ENCODE measurements around the gene HRK. TPM values are rescaled to one million over a fixed set of nuclear protein-coding genes. Genes with fewer than 3 reads are reported as not detected.

The HRK gene
- total and polyA plus RNA-seq, 4 donors: 0.14 TPM; not detected in 3

- Histone ChIP-seq H3K9ac (ENCODE audit: low read depth in 1 of 2, low read length in 2 of 2) (no peak overlapping the region), H3K27ac (ENCODE audit: low read depth in 1 of 2, low read length in 2 of 2) (no peak overlapping the region), H3K4me3 (ENCODE audit: low read depth in 1 of 3, low read length in 3 of 3) (no peak overlapping the region), H3K27me3 (ENCODE audit: control insufficient read depth in 4 of 4, insufficient read depth in 4 of 4, low read length in 3 of 4) (no peaks in the 10 kb centered on the region), H3K4me1 (ENCODE audit: control insufficient read depth in 4 of 4, insufficient read depth in 4 of 4, low read length in 3 of 4) (peaks cover under 1 to 14% (median 8%) of the 10 kb centered on the region in 4 donors), H3K9me3 (ENCODE audit: control insufficient read depth in 4 of 4, low read length in 3 of 4) (no peaks in the 10 kb centered on the region), H3K36me3 (ENCODE audit: control insufficient read depth in 4 of 4, insufficient read depth in 3 of 4, low read depth in 1 of 4, low read length in 3 of 4) (peaks cover 0 to 2% (median 0%) of the 10 kb centered on the region in 4 donors)
- DNase-seq (ENCODE audit: low spot score): peak; percentile 35
- 73% methylated on average over 5 of the region's 5 CpGs for WGBS
- TF ChIP-seq FOXA1 (IDR thresholded peaks at IDR 0.05) (no peak), ATF3 (IDR thresholded peaks at IDR 0.05) (peak; percentile 90), TAF1 (conservative IDR thresholded peaks at IDR 0.05) (no peak), RAD21 (IDR thresholded peaks at IDR 0.05) (peak in 1 of 2 donors; percentile 68), EGR1 (IDR thresholded peaks at IDR 0.05; ENCODE audit: low read depth in 2 of 2) (no peak), FOXA2 (IDR thresholded peaks at IDR 0.05) (no peak), SP1 (IDR thresholded peaks at IDR 0.05) (peak; percentile 47), HNF4G (IDR thresholded peaks at IDR 0.05) (no peak), CTCF (IDR thresholded peaks at IDR 0.05; ENCODE audit: low read depth, low read length, missing input control) (no peak), RXRA (IDR thresholded peaks at IDR 0.05) (peak in 1 of 2 donors; percentile 65), JUND (IDR thresholded peaks at IDR 0.05) (peak; percentile 59 to 97), MAX (IDR thresholded peaks at IDR 0.05) (no peak), ZBTB33 (IDR thresholded peaks at IDR 0.05) (no peak), REST (IDR thresholded peaks at IDR 0.05) (no peak), NR2F2 (IDR thresholded peaks at IDR 0.05) (no peak), GABPA (IDR thresholded peaks at IDR 0.05 in 1 of 2, conservative IDR thresholded peaks at IDR 0.05 in 1 of 2) (no peak), YY1 (IDR thresholded peaks at IDR 0.05) (no peak), HNF4A (conservative IDR thresholded peaks at IDR 0.05) (peak in 1 of 2 donors; percentile 60)
Measured at GRCh38 chr12:116916714-116917114, 35.5 kb upstream of the HRK start.
